GDM1 (cell line): ENCODE data around the gene SYT13.
"Not testable (repeated sequence)": the region's sequence is repeated elsewhere in the genome, so short reads cannot be mapped to it uniquely, and the experiment has no call there.

Experiments
- DNase-seq: peaks from one replicate; lab custom pipeline; 2025; lab: John Stamatoyannopoulos, UW

Gene SYT13

DNA sequence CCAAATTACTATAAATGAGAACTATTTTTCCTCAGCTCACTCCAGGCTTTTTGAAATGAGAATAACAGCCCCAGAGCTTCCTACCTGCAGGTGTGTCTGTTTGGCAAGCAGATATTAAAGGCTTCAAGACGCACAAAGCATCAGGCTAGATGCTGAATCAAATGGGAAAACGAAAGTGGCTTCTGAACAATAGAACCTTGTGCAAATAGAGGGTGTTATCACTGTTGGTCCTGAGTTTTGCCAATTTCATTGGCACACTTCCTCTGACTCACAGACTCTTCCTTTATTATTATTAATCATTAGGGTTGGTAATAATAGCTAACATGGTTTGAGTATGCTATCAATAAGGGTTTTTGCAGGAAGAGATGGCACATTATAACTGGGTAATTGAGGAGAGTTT is 13.4 kb downstream of the SYT13 start:
- DNase-seq, result no peak

DNA sequence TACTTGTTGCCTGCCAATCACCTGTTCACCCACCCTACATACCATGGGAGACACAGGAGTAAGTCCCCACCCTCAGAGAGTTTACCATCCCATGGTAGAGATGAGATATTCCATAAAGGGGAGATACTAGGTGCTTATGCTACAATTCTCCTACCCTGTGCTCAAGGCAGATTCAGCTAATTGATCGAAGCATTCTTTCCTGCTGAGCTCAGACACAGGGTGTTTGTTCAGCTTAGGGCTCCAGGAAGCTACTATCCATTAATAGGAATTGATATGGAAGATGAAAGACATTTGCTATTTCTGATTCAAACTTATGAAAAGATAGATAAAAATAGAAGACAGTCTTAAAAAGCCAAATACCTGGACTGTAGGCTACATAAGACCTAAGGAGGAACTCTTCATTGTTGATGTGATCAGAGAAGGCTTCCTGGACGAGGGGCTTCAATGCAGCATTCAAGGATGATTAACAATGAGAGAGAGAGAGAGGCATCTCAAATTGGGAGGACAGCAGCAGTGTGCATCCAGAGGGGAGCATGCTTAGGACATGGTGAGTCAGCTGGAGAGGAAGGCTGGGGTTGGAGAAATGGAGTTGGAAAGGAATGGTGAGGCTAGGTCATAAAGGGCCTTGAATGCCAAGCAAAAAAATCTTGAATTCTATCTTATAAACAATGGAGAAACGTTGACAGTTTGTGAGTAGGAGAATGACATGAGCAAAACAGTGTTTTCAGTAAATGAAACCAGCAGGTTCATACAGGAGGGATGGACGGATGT is 15.0 kb downstream of the SYT13 start:
- no peak for DNase-seq

DNA sequence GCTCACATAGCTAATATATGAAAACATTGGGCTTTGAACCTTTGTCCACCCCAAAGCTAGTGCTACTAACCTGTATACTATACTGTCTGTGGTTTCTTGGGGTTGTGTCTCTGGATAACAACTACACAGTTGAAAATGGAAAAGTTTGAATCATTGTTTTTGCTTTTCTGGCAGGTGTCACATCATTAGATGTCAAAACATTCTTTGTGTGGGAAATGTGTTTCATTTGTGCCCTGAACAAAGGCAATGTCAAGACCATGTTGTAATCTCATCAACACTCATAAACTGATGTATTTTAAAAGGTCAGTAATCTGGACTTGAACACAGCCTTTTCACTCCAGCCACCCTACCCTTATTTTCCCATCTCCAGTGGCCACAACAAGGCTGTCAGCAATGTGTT is 16.5 kb downstream of the SYT13 start:
- no peak for DNase-seq

DNA sequence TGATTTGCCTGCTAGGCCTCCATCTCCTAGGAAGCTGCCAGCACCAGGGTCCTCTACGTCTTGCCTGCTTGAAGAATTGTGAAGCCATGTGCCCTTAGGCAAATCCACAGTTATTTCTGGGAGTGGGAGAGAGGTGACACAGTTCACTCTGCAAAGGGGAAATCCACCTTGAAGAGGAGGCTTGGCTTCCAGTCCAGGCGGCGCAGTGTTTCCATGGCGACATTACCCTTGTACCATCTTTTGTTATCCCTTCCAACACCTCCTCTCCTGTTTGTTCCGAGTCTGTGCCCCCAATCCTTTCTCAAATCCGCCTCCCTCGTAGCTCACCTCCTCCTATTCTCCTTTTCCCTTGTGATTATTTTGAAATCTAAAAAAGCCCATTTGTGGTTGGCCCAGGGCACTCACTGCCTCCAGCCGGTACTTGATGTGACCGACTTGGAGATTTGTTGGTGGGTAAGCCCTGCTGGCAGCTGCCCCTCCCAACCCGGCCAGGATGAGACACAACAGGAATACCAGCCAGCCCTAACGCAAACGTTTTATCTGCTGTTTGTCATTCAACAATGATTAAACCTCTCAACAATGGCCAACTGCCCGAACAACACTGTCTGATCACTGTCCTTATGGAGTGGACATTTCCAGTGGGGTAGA is 18.4 kb downstream of the SYT13 start:
- no peak for DNase-seq

DNA sequence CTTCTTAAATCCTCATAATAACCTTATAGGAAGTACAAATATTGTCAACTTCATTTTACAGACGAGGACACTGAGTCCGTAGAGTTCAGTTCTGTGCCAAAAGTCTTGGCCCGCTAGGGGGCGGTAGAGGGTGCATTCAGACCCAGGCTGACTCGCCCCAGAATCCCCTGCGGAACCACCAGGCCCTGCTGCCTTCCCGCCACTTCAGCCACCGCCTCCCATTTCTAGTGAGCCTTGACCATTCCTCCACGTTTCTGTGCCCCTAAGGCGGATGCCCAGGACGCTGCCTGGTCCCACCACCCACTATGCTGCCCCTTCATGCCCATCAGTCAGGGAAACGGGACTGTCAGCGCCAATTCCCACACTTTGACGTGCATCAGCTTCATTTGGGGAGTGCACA is 19.1 kb downstream of the SYT13 start:
- DNase-seq, result no peak

DNA sequence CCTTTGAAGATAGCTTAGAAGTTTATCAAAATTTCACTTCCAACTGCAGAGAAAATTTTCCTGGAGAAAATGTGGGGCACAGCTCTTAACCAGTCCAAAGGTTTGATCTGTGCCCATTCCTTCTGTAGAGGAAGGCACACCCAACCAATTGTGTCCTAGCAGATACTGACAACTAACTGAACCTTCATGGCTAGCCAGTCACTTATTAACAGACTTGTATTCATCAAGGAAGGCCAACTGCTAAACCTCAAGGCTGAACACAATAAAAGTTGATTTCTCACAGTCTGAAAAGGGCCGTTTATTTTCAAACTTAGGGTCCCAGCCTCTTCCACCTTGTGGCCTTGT is 19.5 kb downstream of the SYT13 start:
- DNase-seq, result no peak

DNA sequence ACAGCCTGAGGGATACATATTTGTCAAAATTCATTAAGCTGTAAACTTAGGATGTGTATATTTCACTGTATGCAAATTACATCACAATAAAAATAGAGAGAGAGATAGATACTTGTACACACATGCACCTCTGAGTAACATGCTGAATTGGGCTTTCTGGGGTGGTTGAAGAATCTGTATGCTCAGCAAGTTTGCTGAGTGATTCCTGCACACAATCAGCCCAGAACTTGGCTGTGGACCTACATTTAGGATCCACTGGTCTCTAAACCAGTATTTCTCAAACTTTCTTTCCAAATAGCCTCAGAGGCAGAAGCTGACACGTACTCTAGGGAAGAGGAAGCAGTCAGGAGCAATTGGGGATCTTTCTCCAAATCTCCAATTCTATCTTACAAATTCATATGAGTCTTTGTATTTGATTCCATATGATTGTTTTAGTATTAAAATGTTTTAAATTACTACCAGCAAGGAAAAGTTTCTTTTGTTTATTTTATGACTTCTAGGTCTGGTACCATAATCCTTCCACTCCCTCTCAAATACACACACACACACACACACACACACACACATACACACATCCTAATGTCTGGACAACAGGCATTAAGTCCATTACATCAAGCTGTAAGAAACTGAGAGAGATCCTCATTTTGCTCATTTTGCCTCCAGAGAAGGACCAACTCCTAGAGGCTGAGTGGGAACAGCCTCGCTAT is 20.0 kb downstream of the SYT13 start:
- DNase-seq, result no peak

DNA sequence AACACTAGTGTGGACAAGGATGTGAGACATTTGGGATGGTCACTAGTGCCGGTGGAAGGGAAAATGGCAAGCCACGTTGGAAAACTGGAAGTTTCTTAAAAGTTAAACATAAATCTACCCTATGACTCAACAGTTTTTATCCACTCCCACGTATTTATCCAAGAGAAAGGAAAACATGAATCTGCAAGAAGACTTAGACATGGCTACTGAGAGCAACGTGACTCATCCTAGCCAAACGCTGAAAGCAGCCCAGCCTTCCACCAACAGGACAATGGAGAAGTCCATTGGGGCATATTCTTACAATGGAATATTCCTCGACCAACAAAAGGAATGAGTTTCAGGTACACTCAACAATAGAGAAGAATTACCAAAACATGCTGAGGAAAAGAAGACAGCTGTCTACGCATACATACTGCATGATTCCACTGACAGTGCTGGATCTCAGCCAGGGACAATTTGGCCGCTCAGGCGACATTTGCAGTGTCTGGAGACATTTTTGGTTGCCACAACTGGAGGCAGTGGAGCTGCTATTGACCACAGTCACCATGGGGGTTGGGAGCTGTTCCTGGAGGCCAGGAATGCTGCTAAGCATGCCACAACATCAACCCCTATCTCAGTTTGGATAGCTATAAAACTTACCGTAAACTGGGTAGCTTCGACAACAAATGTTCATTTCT is 21.2 kb downstream of the SYT13 start:
- no peak for DNase-seq

DNA sequence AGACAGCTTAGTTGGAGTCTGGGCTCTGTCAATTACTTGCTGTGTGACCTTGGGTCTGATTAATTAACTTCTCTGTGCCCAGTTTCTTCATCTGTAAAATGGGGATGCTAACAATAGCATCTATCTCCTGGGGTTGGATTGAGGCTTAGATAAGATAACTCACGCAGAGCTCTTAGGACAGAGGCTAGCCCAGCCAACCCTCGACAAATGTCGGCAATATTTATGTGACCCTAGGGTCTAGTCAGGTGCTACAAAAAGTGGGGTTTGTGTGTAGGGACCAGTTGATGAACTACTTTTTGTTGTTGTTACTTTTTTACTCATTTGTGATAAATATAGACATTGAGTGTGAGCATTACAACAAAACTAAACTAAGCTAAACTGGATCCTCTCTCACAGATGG is 22.4 kb downstream of the SYT13 start:
- DNase-seq, result no peak

DNA sequence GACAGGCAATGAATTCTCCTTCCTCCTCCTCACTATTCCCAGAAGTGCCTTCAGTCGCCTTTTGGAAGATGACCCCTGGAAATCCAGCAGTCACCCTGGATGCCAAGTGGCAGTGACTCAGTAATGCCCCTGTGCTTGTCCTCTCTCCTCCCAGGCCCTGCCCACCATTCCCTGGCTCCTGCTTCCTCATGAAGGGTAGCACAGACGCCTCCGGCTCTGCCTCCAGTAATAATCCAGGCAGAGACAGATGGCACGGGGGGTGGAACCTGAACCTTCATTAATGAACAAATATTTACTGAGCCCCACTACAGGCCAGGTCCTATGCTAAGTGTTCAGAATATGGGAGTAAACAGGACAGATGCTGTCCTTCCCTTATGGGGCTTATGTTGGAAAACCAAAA is 23.2 kb downstream of the SYT13 start:
- DNase-seq, result no peak

DNA sequence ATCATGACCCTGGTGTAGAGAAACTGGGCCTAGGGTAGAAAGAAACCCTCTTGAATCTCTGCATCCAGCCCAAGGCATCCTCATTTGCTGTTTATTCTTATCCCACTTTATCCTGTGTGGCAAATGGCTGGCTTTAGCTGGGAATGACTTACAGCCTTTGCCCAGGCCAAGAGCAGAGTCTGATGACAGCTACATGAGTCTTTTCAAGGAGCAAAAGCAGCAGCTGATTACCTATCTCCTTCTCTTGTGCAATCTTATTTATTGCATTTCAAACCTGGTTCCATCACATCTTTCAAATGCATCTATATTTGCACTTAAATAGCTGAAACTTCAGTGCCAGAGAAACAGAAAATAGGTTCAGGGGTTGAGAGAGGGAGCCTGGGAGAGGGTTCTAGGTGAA is 26.1 kb downstream of the SYT13 start:
- DNase-seq, result no peak

DNA sequence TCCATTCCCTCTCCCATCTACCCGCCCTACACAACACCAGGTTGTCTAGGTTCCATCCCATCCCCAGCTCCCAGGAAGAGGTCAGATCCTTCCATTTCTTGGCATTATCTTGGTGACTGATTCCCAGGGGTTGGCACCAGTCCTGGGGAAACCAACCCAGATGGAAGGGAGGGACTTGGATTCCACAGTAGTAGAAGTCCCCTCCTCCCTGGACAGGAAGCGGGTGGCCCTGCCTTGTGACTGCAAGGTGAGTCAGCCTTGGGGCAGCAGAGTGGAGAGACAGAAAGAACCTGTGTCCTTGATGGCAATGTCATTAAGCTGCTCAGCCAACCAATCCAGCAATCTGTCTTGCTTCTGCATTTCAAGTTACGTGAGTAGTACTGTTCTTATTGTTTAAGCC is 26.5 kb downstream of the SYT13 start:
- DNase-seq, result no peak

DNA sequence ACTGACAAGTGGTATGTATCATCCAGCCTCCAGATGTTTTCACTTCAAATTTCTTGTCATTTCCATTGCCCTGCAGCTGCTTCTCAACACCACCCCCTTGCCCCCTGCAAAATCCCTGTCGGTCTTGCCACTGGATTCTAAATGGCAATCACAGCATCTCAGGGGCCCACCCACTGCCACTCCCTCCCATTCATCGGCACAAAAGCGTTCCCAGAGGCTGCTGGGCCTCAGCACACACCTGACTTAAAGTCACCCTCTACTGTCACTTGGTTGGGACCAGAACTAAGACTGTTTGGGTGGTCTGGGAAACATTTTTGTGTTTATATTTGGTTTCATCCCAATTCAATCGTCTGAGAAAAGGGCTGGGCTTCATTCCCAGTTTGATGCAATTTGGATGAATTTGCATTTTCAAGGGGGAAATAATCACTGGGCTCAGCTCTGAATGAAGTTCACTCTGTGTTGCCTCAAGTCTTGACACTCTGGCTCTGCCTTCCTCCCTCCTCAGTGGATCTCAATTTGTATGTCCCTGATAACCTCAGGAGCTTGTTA is 27.1 kb downstream of the SYT13 start:
- no peak for DNase-seq

DNA sequence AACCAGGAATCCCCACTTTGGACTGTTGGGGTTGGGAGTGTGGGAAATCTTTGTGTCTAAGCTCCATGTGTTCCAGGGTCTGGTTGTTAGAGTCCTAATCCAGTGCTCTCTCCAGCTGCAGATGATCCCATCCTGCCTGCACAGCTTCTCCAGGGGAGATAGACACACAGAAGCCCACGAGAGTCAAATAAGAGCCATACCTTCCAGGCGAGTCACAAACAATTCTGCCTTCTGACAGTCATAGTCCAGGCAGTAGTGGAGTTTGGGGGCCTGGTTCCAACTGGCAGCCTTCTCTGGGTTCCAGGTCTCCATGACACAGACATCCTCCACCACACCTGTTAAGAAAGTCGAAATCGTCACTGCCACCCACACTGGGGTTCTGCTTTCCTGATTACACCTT is 32.1 kb downstream of the SYT13 start:
- DNase-seq, result no peak

DNA sequence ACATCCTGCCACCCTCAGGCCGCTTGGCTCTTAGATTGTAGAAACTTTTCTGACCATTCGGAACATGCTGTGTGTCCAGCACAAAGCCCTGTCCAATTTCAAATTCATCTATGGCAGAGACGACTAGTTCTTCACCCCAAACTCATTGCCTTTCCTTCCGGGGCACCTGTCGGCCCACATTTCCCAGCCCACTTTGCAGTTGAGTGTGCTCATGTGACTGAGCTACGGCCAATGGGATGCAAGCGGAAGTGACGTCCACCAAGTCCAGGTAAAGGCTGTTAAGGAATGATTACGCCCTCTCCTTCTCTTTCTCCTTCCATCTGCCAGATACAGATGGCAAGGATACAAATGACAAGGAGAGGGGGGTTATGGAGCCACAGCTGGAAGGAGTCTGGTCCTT is 32.5 kb downstream of the SYT13 start:
- no peak for DNase-seq

DNA sequence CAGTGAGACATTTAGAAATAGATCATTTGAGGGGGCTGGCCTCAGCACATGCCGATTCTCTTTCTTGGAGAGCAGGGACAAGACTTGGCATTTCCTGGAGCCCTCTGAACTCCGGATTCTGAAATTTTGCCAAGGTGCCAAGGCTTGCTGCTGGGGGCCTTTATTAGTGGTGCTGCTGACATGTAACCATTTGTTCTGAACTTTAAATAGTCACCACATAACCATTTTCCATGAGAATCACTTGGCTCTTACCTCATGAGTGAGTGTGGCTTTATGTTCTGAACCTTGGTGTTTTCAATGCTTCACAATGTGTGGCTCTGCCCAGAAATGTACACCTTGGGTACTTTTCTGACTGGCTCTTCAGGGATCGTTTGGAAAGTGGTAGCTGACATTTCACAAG is 33.3 kb downstream of the SYT13 start:
- no peak for DNase-seq

DNA sequence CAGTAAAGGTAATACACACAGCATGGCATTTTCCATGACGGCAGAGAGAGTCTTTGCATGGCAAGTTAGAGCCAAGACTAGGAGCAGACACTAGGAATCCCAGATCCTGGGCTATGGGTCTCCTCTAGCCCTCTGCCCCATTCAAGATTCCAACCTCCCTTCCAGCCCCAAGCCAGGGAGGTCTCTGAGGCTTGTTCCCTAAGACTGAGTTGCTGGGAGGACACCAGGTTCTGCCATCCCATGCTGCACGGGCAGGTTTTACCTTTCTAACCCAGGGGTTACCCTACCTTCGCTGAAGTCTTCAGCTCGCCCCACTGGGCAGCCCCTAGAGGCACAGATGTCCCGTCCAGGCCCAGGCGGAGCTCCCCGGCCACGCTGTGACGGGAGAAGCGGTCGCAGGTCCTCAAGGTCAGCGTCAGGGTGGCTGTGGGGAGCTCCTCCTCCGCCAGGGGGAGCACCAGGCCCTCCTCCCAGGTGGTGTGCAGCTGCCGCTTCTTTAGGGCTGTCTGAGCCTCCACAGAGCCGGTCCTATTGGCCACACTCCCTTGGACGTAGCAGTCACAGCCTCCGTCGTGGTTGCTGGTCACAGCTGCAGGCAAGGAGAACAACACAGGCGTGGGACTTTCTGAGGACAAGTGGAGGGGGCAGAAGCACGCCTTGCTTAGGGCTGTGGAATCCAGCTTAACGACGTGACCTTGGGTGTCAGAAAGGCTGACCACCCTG is 33.8 kb downstream of the SYT13 start:
- DNase-seq, result no peak

DNA sequence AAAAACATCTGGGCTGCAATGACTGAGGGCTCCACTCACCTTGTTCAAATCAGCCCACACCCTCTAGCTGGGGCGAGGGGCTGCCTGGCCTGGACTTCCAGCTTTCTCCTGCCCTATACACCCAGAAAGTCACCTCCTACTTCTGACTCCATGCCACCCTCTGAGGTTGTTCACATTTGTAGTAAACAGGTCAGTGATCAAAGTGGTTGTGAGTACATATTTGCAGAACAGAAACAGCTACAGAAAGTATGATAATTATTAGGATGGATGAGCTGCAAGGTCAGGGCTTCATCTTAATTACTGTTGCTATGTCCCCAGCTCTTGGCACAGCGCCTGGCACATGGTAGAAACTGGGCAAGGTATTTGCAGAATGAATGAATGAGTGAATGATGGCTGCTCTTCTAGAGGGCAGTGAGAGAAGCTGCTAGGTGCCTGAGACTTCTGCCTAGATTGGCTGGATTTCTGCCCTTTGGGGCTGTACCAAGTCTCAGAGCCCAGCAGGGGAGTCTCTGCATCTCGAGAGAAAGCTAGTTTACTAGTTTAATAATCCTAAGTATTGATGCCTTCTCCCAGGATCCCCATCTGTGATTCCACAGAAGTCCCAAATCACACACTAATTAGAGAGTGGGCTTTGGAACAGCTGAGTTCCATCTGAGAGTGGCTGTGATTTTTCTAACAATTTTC is 36.0 kb downstream of the SYT13 start:
- no peak for DNase-seq

DNA sequence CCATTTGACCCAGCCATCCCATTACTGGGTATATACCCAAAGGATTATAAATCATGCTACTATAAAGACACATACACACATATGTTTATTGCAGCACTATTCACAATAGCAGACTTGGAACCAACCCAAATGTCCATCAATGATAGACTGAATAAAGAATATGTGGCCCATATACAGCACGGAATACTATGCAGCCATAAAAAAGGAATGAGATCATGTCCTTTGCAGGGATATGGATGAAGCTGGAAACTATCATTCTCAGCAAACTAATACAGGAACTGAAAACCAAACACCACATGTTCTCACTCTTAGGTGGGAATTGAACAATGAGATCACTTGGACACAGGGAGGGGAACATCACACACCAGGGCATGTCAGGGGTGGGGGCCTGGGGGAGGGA is 36.8 kb downstream of the SYT13 start:
- DNase-seq, result not testable (repeated sequence)

DNA sequence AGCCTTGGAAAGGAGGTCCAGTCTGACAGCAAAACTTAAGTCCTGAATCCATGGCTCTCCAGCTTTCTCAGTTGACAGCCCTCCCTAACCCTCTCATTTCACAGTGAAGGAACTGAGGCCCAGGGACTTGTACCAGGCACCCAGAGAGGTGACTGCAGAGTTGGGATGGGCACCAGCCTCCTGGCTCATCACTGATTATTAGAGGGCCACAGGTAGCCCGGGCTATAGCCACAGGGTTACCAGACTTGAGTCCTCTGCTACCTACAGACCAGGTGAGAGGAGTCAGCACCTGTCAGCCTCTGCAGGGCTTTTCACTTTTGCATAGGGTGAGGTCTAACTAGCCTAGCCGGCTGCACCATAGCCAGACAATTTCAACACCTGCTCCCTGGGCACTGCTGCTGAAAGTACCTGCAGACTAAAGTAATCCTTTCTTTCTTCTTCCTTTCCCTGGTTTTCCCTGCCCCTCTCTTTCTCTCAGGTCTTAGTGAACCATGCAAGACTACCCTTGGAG is 37.6 kb downstream of the SYT13 start:
- DNase-seq, result no peak

DNA sequence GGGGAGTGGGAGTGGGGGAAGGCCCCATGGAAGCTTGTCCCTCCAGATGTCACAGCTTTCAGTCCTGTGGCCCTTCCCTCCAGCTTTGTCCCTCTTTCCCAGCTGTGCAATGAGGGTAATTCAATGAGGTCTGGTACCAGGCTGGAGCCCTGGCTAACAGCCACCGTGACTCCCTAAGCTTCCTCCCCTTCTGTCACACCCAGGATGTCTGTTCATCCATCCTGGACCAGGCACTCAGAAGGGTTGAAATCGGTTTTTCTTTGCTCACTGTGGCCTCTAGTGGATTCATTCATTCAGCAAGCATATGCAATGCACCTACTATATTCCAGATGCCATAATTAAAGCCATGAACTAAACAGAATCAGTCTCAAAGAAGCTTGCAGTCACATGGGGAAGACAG is 38.7 kb downstream of the SYT13 start:
- no peak for DNase-seq
